Keratinocyte (primary cell): Measurements from ENCODE around the gene PRLH. TPM values are rescaled to one million over a fixed set of nuclear protein-coding genes. Genes with fewer than 3 reads are reported as not detected.

Experiments used
- DNase-seq: peaks from one replicate; pipeline ENCODE4 v3.0.0-alpha.2; 2011; ENCODE audit warnings: low read depth, missing footprints, low spot score
- FAIRE-seq: peaks from 2 replicates; lab custom pipeline; 2011; peaks lifted over from hg19 to GRCh38; lab: Jason Lieb, UNC
- H2AFZ ChIP-seq: 2 replicates; pipeline ENCODE4 v1.6.0; 2012; ENCODE audit warnings: low read length, control low read depth, inconsistent platforms; ENCODE audit not compliant: control insufficient read depth
- H3K27ac ChIP-seq: 2 replicates; pipeline ENCODE4 v1.5.1; 2011; ENCODE audit warnings: low read length; ENCODE audit not compliant: control insufficient read depth, insufficient read depth
- H3K27me3 ChIP-seq: 3 replicates; pipeline ENCODE4 v1.6.0; 2011; ENCODE audit warnings: low read length; ENCODE audit not compliant: control insufficient read depth, insufficient read depth; ENCODE audit errors: extremely low read depth
- H3K36me3 ChIP-seq, 2 experiments: 2 replicates in 1 of 2; 3 replicates in 1 of 2; pipeline ENCODE4 v1.5.1; 2011; ENCODE audit warnings: low read length in 2 of 2, mild to moderate bottlenecking in 1 of 2; ENCODE audit not compliant: control insufficient read depth in 2 of 2, insufficient read depth in 2 of 2; ENCODE audit errors: extremely low read depth in 1 of 2
- H3K4me1 ChIP-seq: 3 replicates; pipeline ENCODE4 v1.5.1; 2011; ENCODE audit warnings: low read length; ENCODE audit not compliant: control insufficient read depth, insufficient read depth; ENCODE audit errors: extremely low read depth
- H3K4me2 ChIP-seq: 3 replicates; pipeline ENCODE4 v1.6.0; 2011; ENCODE audit warnings: low read depth, low read length; ENCODE audit not compliant: control insufficient read depth, insufficient read depth; ENCODE audit errors: extremely low read depth
- H3K4me3 ChIP-seq, 3 experiments: fragments of 200-600 bp in 1 of 3; sonication (generic) in 1 of 3; 2 replicates in 2 of 3; 3 replicates in 1 of 3; pipeline ENCODE4 v1.5.1; 2011 to 2016; ENCODE audit warnings: low read length in 3 of 3, mild to moderate bottlenecking in 3 of 3, control low read depth in 2 of 3, inconsistent platforms in 1 of 3, low read depth in 1 of 3, mixed read lengths in 1 of 3, mixed run types in 1 of 3, moderate library complexity in 1 of 3; ENCODE audit not compliant: control insufficient read depth in 2 of 3, insufficient read depth in 2 of 3; ENCODE audit errors: extremely low read depth in 1 of 3
- H3K79me2 ChIP-seq: 2 replicates; pipeline ENCODE4 v1.6.0; 2012; ENCODE audit warnings: low read length; ENCODE audit not compliant: control insufficient read depth, insufficient read depth
- H3K9ac ChIP-seq: 3 replicates; pipeline ENCODE4 v1.6.0; 2011; ENCODE audit warnings: low read length; ENCODE audit not compliant: control insufficient read depth, insufficient read depth; ENCODE audit errors: extremely low read depth
- H3K9me1 ChIP-seq: 3 replicates; pipeline ENCODE4 v1.6.0; 2011; ENCODE audit warnings: low read length; ENCODE audit not compliant: control insufficient read depth, insufficient read depth; ENCODE audit errors: extremely low read depth
- H3K9me3 ChIP-seq: 2 replicates; pipeline ENCODE4 v1.5.1; 2012; ENCODE audit warnings: low read depth, low read length; ENCODE audit not compliant: control insufficient read depth
- H4K20me1 ChIP-seq: 3 replicates; pipeline ENCODE4 v1.6.0; 2011; ENCODE audit warnings: low read length; ENCODE audit not compliant: control insufficient read depth, insufficient read depth; ENCODE audit errors: extremely low read depth
- EZH2 ChIP-seq: IDR thresholded peaks from one replicate; pipeline ENCODE4 v1.6.1; 2012; ENCODE audit warnings: inconsistent platforms, mild to moderate bottlenecking, low read length, moderate library complexity
- dilution Hi-C: fragments of 300-500 bp; cut with MboI; formaldehyde crosslinking; loops from one replicate; pipeline ENCODE4 v1.7.0; 2020; ENCODE audit warnings: low sequenced_read_pairs; ENCODE audit not compliant: extremely low pct_ligation_motif_present
- polyA plus RNA-seq, 5 experiments: library from polyadenylated mRNA; depleted of rRNA in 3 of 5; stranded (reverse) in 3 of 5; stranded (forward) in 1 of 5; unstranded in 1 of 5; fragments of >200 nt; gene quantifications; 1 replicate in 1 of 5; 2 replicates in 3 of 5; 3 replicates in 1 of 5; pipeline versions ENCODE4 v1.2.1 to v1.2.3, GENCODE V29; 2011 to 2012; ENCODE audit warnings: missing spikeins in 2 of 5, low read depth in 1 of 5, low replicate concordance in 1 of 5
- TF ChIP-seq, protein P1 (sequence below), 3 experiments: IDR thresholded peaks in 1 of 3; conservative IDR thresholded peaks in 1 of 3; optimal IDR thresholded peaks in 1 of 3; 2 replicates in 2 of 3; 3 replicates in 1 of 3; pipeline versions ENCODE3 to v1.5.1; 2011; ENCODE audit warnings: low read length in 3 of 3, mild to moderate bottlenecking in 3 of 3, moderate library complexity in 2 of 3, control low read depth in 1 of 3, inconsistent platforms in 1 of 3; ENCODE audit not compliant: insufficient read depth in 2 of 3; ENCODE audit errors: extremely low read depth in 1 of 3

PRLH gene
- polyA plus RNA-seq, 1 donor (not counting 4 experiments of a cell fraction or from before 2014, with no cell fraction given) = not detected

DNA sequence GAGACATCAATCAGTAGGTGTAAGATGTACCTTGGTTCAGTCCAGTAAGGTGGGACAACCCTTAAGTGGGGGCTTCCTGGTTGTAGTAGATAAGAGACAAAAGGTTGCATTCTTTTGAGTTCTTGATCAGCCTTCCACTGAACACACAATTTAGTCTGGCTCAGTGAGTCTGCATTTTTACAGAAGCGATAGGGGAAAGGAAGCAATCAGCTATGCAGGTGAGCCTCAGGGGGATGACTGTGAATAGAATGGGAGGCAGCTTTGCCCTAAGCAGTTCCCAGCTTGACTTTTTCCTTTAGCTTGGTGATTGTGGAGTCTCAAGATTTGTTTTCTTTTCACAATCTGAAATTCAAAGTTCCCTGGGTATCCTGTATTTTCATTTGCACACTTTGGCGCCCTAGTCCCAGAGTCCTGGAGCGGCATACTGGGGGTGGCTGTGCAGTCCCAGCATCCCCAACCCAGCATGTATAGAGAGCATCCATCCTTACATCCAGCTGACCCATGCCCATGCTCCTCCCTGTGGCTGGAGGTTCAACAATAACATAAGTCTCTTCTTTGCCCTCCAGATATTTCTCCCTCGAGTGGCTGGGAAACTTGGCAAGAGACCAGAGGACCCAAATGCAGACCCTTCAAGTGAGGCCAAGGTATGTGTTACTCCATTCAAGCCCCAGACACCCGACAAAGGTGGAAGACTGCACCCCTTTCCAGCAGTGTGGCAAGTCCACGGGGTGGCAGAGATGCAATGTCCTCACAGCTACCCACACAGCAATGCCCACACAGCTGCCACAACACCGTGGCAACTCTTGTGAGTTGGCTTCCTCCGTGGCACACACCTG lies 20.1 kb upstream of the PRLH start:
- DNase-seq (no peak), FAIRE-seq (no peak)
- dilution Hi-C loops = no loop called here
- Histone ChIP-seq H3K27me3 (peaks cover 11% of the 10 kb centered on the region), H4K20me1 (no peaks in the 10 kb centered on the region), H3K36me3 (no peaks in the 10 kb centered on the region), H3K9me1 (peaks cover 1% of the 10 kb centered on the region), H3K79me2 (no peaks in the 10 kb centered on the region), H3K4me1 (peaks cover 2% of the 10 kb centered on the region), H3K27ac (no peak overlapping the region), H3K9ac (no peak overlapping the region), H3K4me2 (no peak overlapping the region), H3K9me3 (no peaks in the 10 kb centered on the region), H3K4me3 (no peak overlapping the region), H2AFZ (no peak overlapping the region)
- TF ChIP-seq EZH2 = no peak
- TF ChIP-seq, protein P1, sequence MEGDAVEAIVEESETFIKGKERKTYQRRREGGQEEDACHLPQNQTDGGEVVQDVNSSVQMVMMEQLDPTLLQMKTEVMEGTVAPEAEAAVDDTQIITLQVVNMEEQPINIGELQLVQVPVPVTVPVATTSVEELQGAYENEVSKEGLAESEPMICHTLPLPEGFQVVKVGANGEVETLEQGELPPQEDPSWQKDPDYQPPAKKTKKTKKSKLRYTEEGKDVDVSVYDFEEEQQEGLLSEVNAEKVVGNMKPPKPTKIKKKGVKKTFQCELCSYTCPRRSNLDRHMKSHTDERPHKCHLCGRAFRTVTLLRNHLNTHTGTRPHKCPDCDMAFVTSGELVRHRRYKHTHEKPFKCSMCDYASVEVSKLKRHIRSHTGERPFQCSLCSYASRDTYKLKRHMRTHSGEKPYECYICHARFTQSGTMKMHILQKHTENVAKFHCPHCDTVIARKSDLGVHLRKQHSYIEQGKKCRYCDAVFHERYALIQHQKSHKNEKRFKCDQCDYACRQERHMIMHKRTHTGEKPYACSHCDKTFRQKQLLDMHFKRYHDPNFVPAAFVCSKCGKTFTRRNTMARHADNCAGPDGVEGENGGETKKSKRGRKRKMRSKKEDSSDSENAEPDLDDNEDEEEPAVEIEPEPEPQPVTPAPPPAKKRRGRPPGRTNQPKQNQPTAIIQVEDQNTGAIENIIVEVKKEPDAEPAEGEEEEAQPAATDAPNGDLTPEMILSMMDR (optimal IDR thresholded peaks at IDR 0.05 in 1 of 3, IDR thresholded peaks at IDR 0.05 in 1 of 3, conservative IDR thresholded peaks at IDR 0.05 in 1 of 3; ENCODE audit: extremely low read depth in 1 of 3, insufficient read depth in 2 of 3, low read length in 3 of 3) = no peak

DNA sequence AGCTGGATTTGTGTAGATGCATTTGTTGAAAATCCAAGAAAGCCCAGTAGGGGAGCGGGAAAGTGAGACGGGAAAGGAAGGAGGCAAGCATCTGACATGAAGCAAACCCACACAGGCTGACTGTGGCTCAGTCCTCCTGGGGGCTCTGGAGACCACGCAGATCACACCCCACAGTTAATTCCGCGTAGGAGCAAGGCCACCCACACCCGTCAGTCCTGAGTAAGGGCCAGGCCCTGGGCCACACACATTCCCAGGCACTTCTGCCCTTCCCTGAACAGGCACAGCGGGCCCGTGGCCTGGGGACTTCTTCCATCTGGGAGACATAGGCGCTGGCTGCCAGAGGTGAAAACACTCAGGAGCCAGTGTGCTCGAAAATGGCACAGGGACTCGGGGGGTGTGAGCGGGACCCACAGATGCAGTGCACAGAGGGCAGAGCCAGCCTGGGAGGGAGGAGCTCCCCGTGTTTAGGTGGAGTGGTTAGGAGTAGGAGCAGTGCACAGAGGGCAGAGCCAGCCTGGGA lies 19.4 kb upstream of the PRLH start:
- no peak overlapping the region for H3K9ac ChIP-seq
- no peaks in the 10 kb centered on the region for H3K36me3 ChIP-seq
- H3K4me1 ChIP-seq = peaks cover 2% of the 10 kb centered on the region
- no peak overlapping the region for H2AFZ ChIP-seq
- DNase-seq (no peak), FAIRE-seq (no peak)
- H3K79me2 ChIP-seq = no peaks in the 10 kb centered on the region
- H3K27ac ChIP-seq = no peak overlapping the region
- no peaks in the 10 kb centered on the region for H3K9me3 ChIP-seq
- no peak overlapping the region for H3K4me2 ChIP-seq
- H4K20me1 ChIP-seq = no peaks in the 10 kb centered on the region
- dilution Hi-C loops = no loop called here
- no peaks in the 10 kb centered on the region for H3K9me1 ChIP-seq
- TF ChIP-seq, protein P1 (optimal IDR thresholded peaks at IDR 0.05 in 1 of 3, IDR thresholded peaks at IDR 0.05 in 1 of 3, conservative IDR thresholded peaks at IDR 0.05 in 1 of 3; ENCODE audit: extremely low read depth in 1 of 3, insufficient read depth in 2 of 3, low read length in 3 of 3) = no peak
- no peak for TF ChIP-seq EZH2
- peaks cover 12% of the 10 kb centered on the region for H3K27me3 ChIP-seq
- H3K4me3 ChIP-seq = no peak overlapping the region
